GM23338 (cell line): Measurements from ENCODE around the gene CCNB3. TPM values are rescaled to one million over a fixed set of nuclear protein-coding genes. Genes with fewer than 3 reads are reported as not detected.

Experiments used
- ATAC-seq: fragments of 200-7000 bp; cut with Tn5 transposase; 3 replicates; pipeline ENCODE4 v1.9.1; 2020
- DNase-seq: peaks from one replicate; pipeline ENCODE4 v3.0.0-alpha.2; 2015; ENCODE audit warnings: low spot score
- H2AFZ ChIP-seq: fragments of 200-600 bp; sonication (generic); 2 replicates; pipeline ENCODE4 v1.8.0; 2016; ENCODE audit warnings: antibody characterized with exemption, mild to moderate bottlenecking, moderate library complexity
- H3F3A ChIP-seq: fragments of 200-600 bp; sonication (generic); replicated peaks from 2 replicates; pipeline ENCODE4 v1.8.0; 2017; ENCODE audit warnings: antibody characterized with exemption, mixed run types, low read depth
- H3K27ac ChIP-seq: fragments of 200-600 bp; sonication (generic); 2 replicates; pipeline ENCODE4 v1.6.1; 2016; ENCODE audit warnings: low read depth
- H3K27me3 ChIP-seq: fragments of 200-600 bp; sonication (generic); 2 replicates; pipeline ENCODE4 v1.8.0; 2016; ENCODE audit warnings: mild to moderate bottlenecking, mixed run types, moderate library complexity; ENCODE audit not compliant: insufficient read depth
- H3K36me3 ChIP-seq: fragments of 200-600 bp; sonication (generic); 2 replicates; pipeline ENCODE4 v1.8.0; 2016; ENCODE audit warnings: mild to moderate bottlenecking; ENCODE audit not compliant: insufficient read depth
- H3K4me1 ChIP-seq: fragments of 200-600 bp; sonication (generic); 2 replicates; pipeline ENCODE4 v1.8.0; 2016; ENCODE audit warnings: mild to moderate bottlenecking, moderate library complexity; ENCODE audit not compliant: insufficient read depth
- H3K4me2 ChIP-seq: fragments of 200-600 bp; sonication (generic); 2 replicates; pipeline ENCODE4 v1.7.1; 2017; ENCODE audit warnings: mixed run types
- H3K4me3 ChIP-seq: fragments of 200-600 bp; sonication (generic); 2 replicates; pipeline ENCODE4 v1.6.1; 2016; ENCODE audit warnings: mixed run types
- H3K79me2 ChIP-seq: fragments of 200-600 bp; sonication (generic); replicated peaks from 2 replicates; pipeline ENCODE4 v1.8.0; 2017; ENCODE audit warnings: mild to moderate bottlenecking; ENCODE audit not compliant: insufficient read depth
- H3K9me2 ChIP-seq: fragments of 200-600 bp; sonication (generic); 2 replicates; pipeline ENCODE4 v1.8.0; 2017; ENCODE audit not compliant: insufficient read depth
- H4K20me1 ChIP-seq: fragments of 200-600 bp; sonication (generic); replicated peaks from 2 replicates; pipeline ENCODE4 v1.8.0; 2017; ENCODE audit warnings: mild to moderate bottlenecking; ENCODE audit not compliant: insufficient read depth
- H3K27ac Mint-ChIP-seq: 2 replicates; pipeline ENCODE4 v1.8.0; 2020; ENCODE audit warnings: inconsistent platforms, mild to moderate bottlenecking, moderate library complexity, mixed read lengths
- H3K27me3 Mint-ChIP-seq: 3 replicates; pipeline ENCODE4 v1.8.0; 2022; ENCODE audit warnings: low read depth, mild to moderate bottlenecking, moderate library complexity, mixed read lengths, inconsistent platforms; ENCODE audit not compliant: insufficient read depth, poor library complexity
- H3K36me3 Mint-ChIP-seq: 3 replicates; pipeline ENCODE4 v1.8.0; 2021; ENCODE audit warnings: low read depth, mild to moderate bottlenecking, inconsistent platforms, moderate library complexity, mixed read lengths
- H3K4me1 Mint-ChIP-seq: 3 replicates; pipeline ENCODE4 v1.8.0; 2020; ENCODE audit warnings: mild to moderate bottlenecking, inconsistent platforms, mixed read lengths
- H3K4me3 Mint-ChIP-seq: 3 replicates; pipeline ENCODE4 v1.8.0; 2021; ENCODE audit warnings: moderate library complexity, mild to moderate bottlenecking, inconsistent platforms, mixed read lengths
- H3K9me3 Mint-ChIP-seq: 3 replicates; pipeline ENCODE4 v1.8.0; 2020; ENCODE audit warnings: moderate library complexity, mild to moderate bottlenecking, inconsistent platforms, mixed read lengths
- CREB1 ChIP-seq: fragments of 250-450 bp; sonication (Bioruptor Pico); IDR thresholded peaks from 2 replicates; pipeline ENCODE4 v1.5.0; 2020; ENCODE audit warnings: low read depth, mild to moderate bottlenecking, moderate library complexity
- CTCF ChIP-seq, 2 experiments: fragments of 200-600 bp in 1 of 2; sonication (generic) in 1 of 2; conservative IDR thresholded peaks; 2 replicates each; pipeline versions ENCODE4 v1.5.1 to v1.6.1; 2016 to 2017; ENCODE audit warnings: antibody characterized with exemption in 2 of 2, low read depth in 2 of 2, mild to moderate bottlenecking in 2 of 2, moderate library complexity in 1 of 2
- ETS1 ChIP-seq: IDR thresholded peaks from 2 replicates; pipeline ENCODE4 v1.6.1; 2016; ENCODE audit warnings: antibody characterized with exemption
- EZH2 ChIP-seq: fragments of 200-600 bp; sonication (generic); IDR thresholded peaks from one replicate; pipeline ENCODE4 v1.8.0; 2017; ENCODE audit warnings: antibody characterized with exemption, mild to moderate bottlenecking, low read depth; ENCODE audit not compliant: unreplicated experiment
- EZH2phosphoT487 ChIP-seq: fragments of 200-600 bp; sonication (generic); IDR thresholded peaks from one replicate; pipeline ENCODE4 v1.8.1; 2018; ENCODE audit warnings: antibody characterized with exemption; ENCODE audit not compliant: unreplicated experiment
- JUNB ChIP-seq: IDR thresholded peaks from one replicate; pipeline ENCODE4 v1.6.1; 2016; ENCODE audit warnings: antibody characterized with exemption; ENCODE audit not compliant: unreplicated experiment
- NANOG ChIP-seq: IDR thresholded peaks from 2 replicates; pipeline ENCODE4 v1.6.1; 2016; ENCODE audit warnings: antibody characterized with exemption, borderline replicate concordance
- POLR2AphosphoS5 ChIP-seq: IDR thresholded peaks from 2 replicates; pipeline ENCODE4 v1.6.1; 2016; ENCODE audit warnings: antibody characterized with exemption, low read depth
- REST ChIP-seq: IDR thresholded peaks from one replicate; pipeline ENCODE4 v1.6.1; 2018; ENCODE audit warnings: antibody characterized with exemption; ENCODE audit not compliant: unreplicated experiment
- STAT1 ChIP-seq: IDR thresholded peaks from one replicate; pipeline ENCODE4 v1.6.1; 2016; ENCODE audit warnings: antibody characterized with exemption; ENCODE audit not compliant: unreplicated experiment
- ZNF114 ChIP-seq: fragments of 250-450 bp; sonication (Bioruptor Pico); IDR thresholded peaks from 2 replicates; pipeline ENCODE4 v1.5.0; 2020; ENCODE audit warnings: mild to moderate bottlenecking, moderate library complexity
- ZNF331 ChIP-seq: fragments of 250-450 bp; sonication (Bioruptor Pico); IDR thresholded peaks from 2 replicates; pipeline ENCODE4 v1.5.0; 2020; ENCODE audit warnings: low read depth, mild to moderate bottlenecking, moderate library complexity
- ZNF462 ChIP-seq: fragments of 250-450 bp; sonication (Bioruptor Pico); IDR thresholded peaks from 2 replicates; pipeline ENCODE4 v1.5.0; 2020; ENCODE audit warnings: mild to moderate bottlenecking, moderate library complexity
- polyA plus RNA-seq: library from polyadenylated mRNA; unstranded; fragments of >200 nt; fragmentation: Nextera tagmentation; extraction: Ambion mirVana; gene quantifications from 2 replicates; pipeline ENCODE4 v1.2.1, GENCODE V29; 2016
- total RNA-seq: library from RNA; depleted of rRNA; stranded (reverse); fragments of >200 nt; shearing (Covaris generic); gene quantifications from 2 replicates; pipeline ENCODE4 v1.2.3, GENCODE V29; 2014

Gene CCNB3
- total and polyA plus RNA-seq, 2 experiments from 2014 or later: 0.13 to 1.2 TPM

GRCh38 chrX:50372966-50373365 is 168.4 kb downstream of the CCNB3 start:
- H3K4me1 Mint-ChIP-seq: peaks cover 2% of the 10 kb centered on the region; the same call in 2 of the 3 replicates

More at GRCh38 chrX:50372966-50373365, 168.4 kb downstream of the CCNB3 start:
- H3K9me3 Mint-ChIP-seq: no peaks in the 10 kb centered on the region
- Histone ChIP-seq H3K36me3 (no peaks in the 10 kb centered on the region), H3K4me1 (no peaks in the 10 kb centered on the region), H3K9me2 (no peaks in the 10 kb centered on the region), H3K27ac (no peak overlapping the region), H3K79me2 (no peaks in the 10 kb centered on the region), H3K4me2 (no peak overlapping the region), H2AFZ (no peak overlapping the region), H3K27me3 (no peaks in the 10 kb centered on the region), H3K4me3 (no peak overlapping the region), H3F3A (no peaks in the 10 kb centered on the region), H4K20me1 (no peaks in the 10 kb centered on the region)
- DNase-seq: no peak
- H3K27ac Mint-ChIP-seq: no peak overlapping the region
- no peak overlapping the region for H3K4me3 Mint-ChIP-seq
- peaks cover 30% of the 10 kb centered on the region for H3K36me3 Mint-ChIP-seq
- ATAC-seq: no peak
- TF ChIP-seq POLR2AphosphoS5: no peak
- TF ChIP-seq ETS1: no peak
- no peak for TF ChIP-seq CREB1 (CRISPR knock-in tag)
- TF ChIP-seq NANOG: no peak
- no peak for TF ChIP-seq JUNB
- TF ChIP-seq EZH2: no peak
- TF ChIP-seq ZNF331 (CRISPR knock-in tag): no peak
- TF ChIP-seq EZH2phosphoT487: no peak
- no peak for TF ChIP-seq CTCF (conservative IDR thresholded peaks at IDR 0.05; ENCODE audit: low read depth in 2 of 2)
- TF ChIP-seq ZNF114 (CRISPR knock-in tag): no peak
- TF ChIP-seq REST: no peak
- TF ChIP-seq ZNF462: no peak
- TF ChIP-seq STAT1: no peak
- H3K27me3 Mint-ChIP-seq: peaks cover 5% of the 10 kb centered on the region
